HEK293 (cell line): Measurements from ENCODE around the gene ZNF76.

Experiments used
- CTCF ChIA-PET: fragments of 350-600 bp; formaldehyde crosslinking; extraction: SDS; loops from one replicate; lab custom pipeline; 2021; ENCODE audit warnings: antibody characterized with exemption; lab: Yijun Ruan, JAX
- POLR2A ChIA-PET: fragments of 300-600 bp; formaldehyde crosslinking; extraction: SDS; loops from one replicate; lab custom pipeline; 2020; ENCODE audit warnings: antibody characterized with exemption, inconsistent platforms; lab: Yijun Ruan, JAX
- H3K27ac ChIP-seq: fragments of 200-500 bp; sonication (Bioruptor generic); 2 replicates; pipeline ENCODE4 v1.5.1; 2014; ENCODE audit warnings: low read depth, low read length, control low read depth, inconsistent platforms; ENCODE audit errors: extremely low read depth
- H3K36me3 ChIP-seq, 2 experiments: fragments of 200-500 bp in 1 of 2; sonication (Bioruptor generic) in 1 of 2; 1 replicate in 1 of 2; 2 replicates in 1 of 2; pipeline ENCODE4 v1.5.1; 2014 to 2017; ENCODE audit warnings: inconsistent platforms in 2 of 2, low read length in 2 of 2; ENCODE audit not compliant: control insufficient read depth in 2 of 2, insufficient read depth in 1 of 2
- H3K4me1 ChIP-seq: fragments of 200-500 bp; sonication (Bioruptor generic); 2 replicates; pipeline ENCODE4 v1.5.1; 2014; ENCODE audit warnings: mild to moderate bottlenecking, low read length, inconsistent platforms; ENCODE audit not compliant: control insufficient read depth, insufficient read depth
- H3K4me3 ChIP-seq: 2 replicates; pipeline ENCODE4 v1.5.1; 2011; ENCODE audit warnings: low read depth, mild to moderate bottlenecking, control low read depth, low read length, moderate library complexity
- H3K9me3 ChIP-seq: fragments of 200-500 bp; sonication (Bioruptor generic); 2 replicates; pipeline ENCODE4 v1.5.1; 2014; ENCODE audit warnings: low read depth, low read length, inconsistent platforms; ENCODE audit not compliant: control insufficient read depth, insufficient read depth
- HOXA7 ChIP-seq: sonication (generic); formaldehyde crosslinking; IDR thresholded peaks from 2 replicates; pipeline ENCODE4 v1.8.1; 2022; ENCODE audit warnings: missing genetic modification reagents, borderline replicate concordance
- INSM2 ChIP-seq: fragments of 450-650 bp; formaldehyde crosslinking; IDR thresholded peaks from 2 replicates; pipeline ENCODE4 v1.5.1; 2016; ENCODE audit warnings: missing biosample characterization, missing genetic modification characterization
- KLF10 ChIP-seq: fragments of 450-650 bp; IDR thresholded peaks from 2 replicates; pipeline ENCODE4 v1.5.1; 2018; ENCODE audit warnings: missing biosample characterization, mild to moderate bottlenecking, missing genetic modification characterization
- PATZ1 ChIP-seq: fragments of 450-650 bp; formaldehyde crosslinking; IDR thresholded peaks from 2 replicates; pipeline ENCODE4 v1.5.1; 2016; ENCODE audit warnings: missing biosample characterization, missing genetic modification characterization
- TRIM28 ChIP-seq: IDR thresholded peaks from 2 replicates; pipeline ENCODE4 v1.6.1; 2011; ENCODE audit warnings: low read length, control low read depth, borderline replicate concordance
- WT1 ChIP-seq: fragments of 450-650 bp; formaldehyde crosslinking; IDR thresholded peaks from 2 replicates; pipeline ENCODE4 v1.5.1; 2016; ENCODE audit warnings: missing biosample characterization, missing genetic modification characterization
- ZBTB44 ChIP-seq: fragments of 450-650 bp; IDR thresholded peaks from 2 replicates; pipeline ENCODE4 v1.5.1; 2018; ENCODE audit warnings: missing biosample characterization, mild to moderate bottlenecking, missing genetic modification characterization
- ZBTB8A ChIP-seq: fragments of 450-650 bp; formaldehyde crosslinking; IDR thresholded peaks from 2 replicates; pipeline ENCODE4 v1.5.1; 2016; ENCODE audit warnings: missing biosample characterization, missing genetic modification characterization
- ZFP41 ChIP-seq: fragments of 450-650 bp; formaldehyde crosslinking; IDR thresholded peaks from 2 replicates; pipeline ENCODE4 v1.5.1; 2016; ENCODE audit warnings: missing biosample characterization, missing genetic modification characterization, borderline replicate concordance
- ZIC2 ChIP-seq: fragments of 450-650 bp; formaldehyde crosslinking; IDR thresholded peaks from 2 replicates; pipeline ENCODE4 v1.5.1; 2016; ENCODE audit warnings: missing biosample characterization, missing genetic modification characterization
- ZNF112 ChIP-seq: fragments of 450-650 bp; formaldehyde crosslinking; IDR thresholded peaks from 2 replicates; pipeline ENCODE4 v1.5.0; 2017; ENCODE audit warnings: missing biosample characterization, missing genetic modification characterization
- ZNF157 ChIP-seq: fragments of 450-650 bp; formaldehyde crosslinking; IDR thresholded peaks from 2 replicates; pipeline ENCODE4 v1.5.1; 2016; ENCODE audit warnings: missing biosample characterization, missing genetic modification characterization
- ZNF19 ChIP-seq: fragments of 450-650 bp; formaldehyde crosslinking; IDR thresholded peaks from 2 replicates; pipeline ENCODE4; 2016; ENCODE audit warnings: missing biosample characterization, missing genetic modification characterization, low read depth
- ZNF24 ChIP-seq: fragments of 450-650 bp; formaldehyde crosslinking; IDR thresholded peaks from 2 replicates; pipeline ENCODE4 v1.5.1; 2016; ENCODE audit warnings: missing biosample characterization, missing genetic modification characterization
- ZNF280D ChIP-seq: fragments of 450-650 bp; formaldehyde crosslinking; IDR thresholded peaks from 2 replicates; pipeline ENCODE4 v1.5.1; 2016; ENCODE audit warnings: missing biosample characterization, missing genetic modification characterization
- ZNF391 ChIP-seq: fragments of 450-650 bp; formaldehyde crosslinking; IDR thresholded peaks from 2 replicates; pipeline ENCODE4 v1.5.1; 2016; ENCODE audit warnings: low read depth, missing biosample characterization, missing genetic modification characterization, borderline replicate concordance
- ZNF518A ChIP-seq: fragments of 450-650 bp; formaldehyde crosslinking; conservative IDR thresholded peaks from 2 replicates; pipeline ENCODE4 v1.5.1; 2016; ENCODE audit warnings: low read depth, missing biosample characterization, missing genetic modification characterization
- ZNF529 ChIP-seq: fragments of 450-650 bp; formaldehyde crosslinking; IDR thresholded peaks from 2 replicates; pipeline ENCODE4 v1.5.1; 2017; ENCODE audit warnings: missing genetic modification characterization, missing biosample characterization; ENCODE audit not compliant: insufficient replicate concordance
- ZNF600 ChIP-seq: fragments of 450-650 bp; formaldehyde crosslinking; IDR thresholded peaks from 2 replicates; pipeline ENCODE4 v1.5.1; 2016; ENCODE audit warnings: missing biosample characterization, missing genetic modification characterization
- ZNF623 ChIP-seq: fragments of 450-650 bp; formaldehyde crosslinking; IDR thresholded peaks from 2 replicates; pipeline ENCODE4 v1.5.1; 2016; ENCODE audit warnings: missing biosample characterization, missing genetic modification characterization
- ZNF837 ChIP-seq: fragments of 450-650 bp; formaldehyde crosslinking; IDR thresholded peaks from 2 replicates; pipeline ENCODE4 v1.5.1; 2016; ENCODE audit warnings: missing biosample characterization, missing genetic modification characterization
- ZSCAN30 ChIP-seq: fragments of 450-650 bp; IDR thresholded peaks from 2 replicates; pipeline ENCODE4 v1.5.1; 2018; ENCODE audit warnings: missing biosample characterization, mild to moderate bottlenecking, missing genetic modification characterization, moderate library complexity

Gene ZNF76

DNA sequence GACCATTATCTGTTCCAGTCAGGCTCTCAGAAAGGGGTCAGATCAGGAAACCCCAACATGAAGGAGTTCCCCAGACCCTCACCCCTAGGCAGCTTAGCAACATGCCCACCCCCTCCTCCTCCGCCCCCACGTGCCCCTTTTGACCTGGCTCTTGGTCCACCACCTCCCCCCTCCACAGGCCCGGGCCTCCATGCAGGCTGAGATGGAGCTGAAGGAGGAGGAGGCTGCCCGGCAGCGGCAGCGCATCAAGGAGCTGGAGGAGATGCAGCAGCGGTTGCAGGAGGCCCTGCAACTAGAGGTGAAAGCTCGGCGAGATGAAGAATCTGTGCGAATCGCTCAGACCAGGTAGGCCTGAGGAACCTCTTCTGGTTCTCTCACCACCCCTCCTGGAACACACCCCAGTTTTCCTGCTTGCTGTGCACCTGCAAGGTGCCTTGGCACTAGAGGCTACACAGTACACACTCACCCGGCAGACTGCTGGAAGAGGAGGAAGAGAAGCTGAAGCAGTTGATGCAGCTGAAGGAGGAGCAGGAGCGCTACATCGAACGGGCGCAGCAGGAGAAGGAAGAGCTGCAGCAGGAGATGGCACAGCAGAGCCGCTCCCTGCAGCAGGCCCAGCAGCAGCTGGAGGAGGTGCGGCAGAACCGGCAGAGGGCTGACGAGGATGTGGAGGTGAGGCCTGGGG lies 60.0 kb downstream of the ZNF76 start:
- CTCF ChIA-PET: interaction anchor here (0.5 to 2.5 kb wide), 9 partner anchors 8 to 130 kb away, joined by 3 to 13 read pairs (median 7); partner anchors contain the start of gene PPARD
- POLR2A ChIA-PET: interaction anchor here (0.5 to 1.3 kb wide), 4 partner anchors 23 to 175 kb away, joined by 4 read pairs; partner anchors contain the start of genes FANCE and PPARD
- TF ChIP-seq ZNF112 (tag by site-specific recombination) (no peak), ZNF157 (tag by site-specific recombination) (peak; percentile 86), ZIC2 (tag by site-specific recombination) (no peak), ZSCAN30 (tag by site-specific recombination) (no peak), ZBTB8A (tag by site-specific recombination) (no peak), TRIM28 (no peak), ZFP41 (tag by site-specific recombination) (no peak), ZNF24 (tag by site-specific recombination) (no peak), ZNF280D (tag by site-specific recombination) (no peak), ZNF529 (tag by site-specific recombination) (no peak), ZNF19 (no peak), HOXA7 (CRISPR knock-in tag) (no peak), INSM2 (tag by site-specific recombination) (no peak), PATZ1 (tag by site-specific recombination) (no peak), ZNF600 (tag by site-specific recombination) (peak; percentile 77), ZNF837 (no peak), KLF10 (tag by site-specific recombination) (no peak), ZNF518A (tag by site-specific recombination) (no peak), ZNF623 (no peak), WT1 (tag by site-specific recombination) (no peak), ZNF391 (tag by site-specific recombination) (no peak), ZBTB44 (tag by site-specific recombination) (peak; percentile 42; the same call in 1 of the 2 replicates)

More for the DNA sequence above, 60.0 kb downstream of the ZNF76 start:
- no peaks in the 10 kb centered on the region for H3K4me1 ChIP-seq
- peaks cover 0 to 13% of the 10 kb centered on the region in 2 experiments; a peak in 1 of 3 replicates for H3K36me3 ChIP-seq
- no peak overlapping the region for H3K4me3 ChIP-seq
- no peaks in the 10 kb centered on the region for H3K9me3 ChIP-seq
- no peak overlapping the region for H3K27ac ChIP-seq
